Smooth muscle cell of bladder (primary cell): ENCODE measurements around the gene OR5H15. TPM values are rescaled to one million over a fixed set of nuclear protein-coding genes. Genes with fewer than 3 reads are reported as not detected.

Experiments used
- total RNA-seq: library from RNA; depleted of rRNA; stranded (reverse); fragments of >200 nt; gene quantifications from 2 replicates; pipeline ENCODE4 v1.2.3, GENCODE V29; 2014

Gene OR5H15
- not detected in 2 replicates for total RNA-seq

GRCh38 chr3:98166396-98166795, at the start of gene OR5H15:
OR5H15 (plus strand) TSS chr3:98166696; CDS start chr3:98168700, 2,004 bp downstream.

GRCh38 chr3:98130421-98130820, 36.1 kb upstream of the OR5H15 start, which contains the start of gene OR5H1:
OR5H1 (plus strand) TSS chr3:98130721; CDS start chr3:98132698, 1,977 bp downstream.

DNA sequence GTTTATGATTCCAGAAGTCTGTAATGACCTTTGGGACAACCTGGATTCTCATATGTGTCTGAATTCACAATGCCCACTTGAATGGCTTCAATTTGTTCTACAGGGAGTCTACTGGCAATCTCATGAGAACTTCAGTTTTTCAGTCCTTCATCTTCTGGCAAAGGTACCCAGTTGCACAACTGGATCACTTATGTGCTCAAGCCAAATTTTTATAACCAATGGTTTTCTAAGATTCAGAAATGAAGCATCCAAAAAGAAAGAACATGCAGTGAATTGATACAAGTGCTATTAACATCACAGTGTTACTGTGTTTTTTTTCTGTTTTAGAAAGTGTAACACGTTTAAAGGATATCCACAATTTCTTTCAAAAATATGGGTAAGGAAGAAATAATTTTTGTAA, 19.3 kb upstream of the OR5H15 start, which contains the start of gene OR5H14:
OR5H14 (plus strand) TSS at position 301 of the 400 bp plus-strand sequence. CDS start 1,907 bp downstream, outside the sequence.

Other genes starting within 250 kb of the OR5H15 start
- 44.6 and 83.9 TPM in 2 replicates for gene RIOX2, start 194.3 kb upstream of the OR5H15 start, total RNA-seq
- 0.09 and 0.14 TPM in 2 replicates for gene GABRR3, start 131.4 kb upstream of the OR5H15 start, total RNA-seq
- gene OR5AC2, start 79.5 kb upstream of the OR5H15 start, total RNA-seq: not detected in 2 replicates
- gene OR5H1, start 36.0 kb upstream of the OR5H15 start, total RNA-seq: not detected in 2 replicates
- gene OR5H14, start 19.2 kb upstream of the OR5H15 start, total RNA-seq: not detected in 2 replicates
- gene OR5H6, start 97.5 kb downstream of the OR5H15 start, total RNA-seq: not detected in 2 replicates
- gene OR5H2, start 115.8 kb downstream of the OR5H15 start, total RNA-seq: not detected in 2 replicates
- not detected in 2 replicates for gene OR5K4, start 187.2 kb downstream of the OR5H15 start, total RNA-seq
- gene OR5K3, start 224.0 kb downstream of the OR5H15 start, total RNA-seq: not detected in 2 replicates